HCT116 (cell line): ENCODE data around the gene MICU2. TPM values are rescaled to one million over a fixed set of nuclear protein-coding genes. Genes with fewer than 3 reads are reported as not detected.

Source experiments
- ATAC-seq: fragments of 200-7000 bp; cut with Tn5 transposase; 2 replicates; pipeline ENCODE4 v1.9.1; 2020; ENCODE audit warnings: mild to moderate bottlenecking, moderate library complexity
- BruUV-seq: library from RNA; stranded (reverse); fragments of 400-500 nt; replicated peaks from 2 replicates; lab custom pipeline; 2021; lab: Mats Ljungman, UMichigan
- CTCF ChIA-PET: fragments of 300-600 bp; sonication (Branson Sonifier 250); formaldehyde crosslinking; loops from one replicate; lab custom pipeline; 2021; ENCODE audit warnings: antibody characterized with exemption; lab: Charles Lee
- POLR2A ChIA-PET: fragments of 300-600, 350-600 bp; sonication (Branson Sonifier 250); formaldehyde crosslinking; loops from one replicate; lab custom pipeline; 2021; ENCODE audit warnings: antibody characterized with exemption; lab: Charles Lee
- RAD21 ChIA-PET, 2 experiments: fragments of 300-600 bp; sonication (Branson Sonifier 250); formaldehyde crosslinking; loops; one replicate each; lab custom pipeline; 2023; ENCODE audit warnings: low total read pairs in 2 of 2; ENCODE audit not compliant: uncharacterized antibody in 2 of 2, unreplicated experiment in 2 of 2, low non-redundant PET in 1 of 2; lab: Charles Lee
- DNase-seq: peaks from one replicate; pipeline ENCODE4 v3.0.0-alpha.2; 2010; ENCODE audit warnings: low read depth, low spot score
- H2AFZ ChIP-seq: fragments of 200-600 bp; shearing (Covaris generic), sonication (generic); 2 replicates; pipeline ENCODE4 v1.6.1; 2017; ENCODE audit warnings: low read depth, mixed run types, mixed read lengths, antibody characterized with exemption, low read length; ENCODE audit not compliant: poor library complexity, severe bottlenecking
- H3K27ac ChIP-seq: 2 replicates; pipeline ENCODE4 v1.5.1; 2012; ENCODE audit warnings: low read depth, low read length
- H3K27me3 ChIP-seq: fragments of 200-600 bp; sonication (generic); 2 replicates; pipeline ENCODE4 v1.6.1; 2016; ENCODE audit warnings: mixed run types, low read length, mixed read lengths; ENCODE audit not compliant: insufficient read depth
- H3K36me3 ChIP-seq, 2 experiments: fragments of 200-500 bp in 1 of 2; fragments of 200-600 bp in 1 of 2; sonication (Bioruptor generic) in 1 of 2; sonication (generic) in 1 of 2; 2 replicates each; pipeline versions ENCODE4 v1.5.1 to v1.6.1; 2014 to 2016; ENCODE audit warnings: low read length in 2 of 2, inconsistent platforms in 1 of 2, mixed read lengths in 1 of 2, mixed run types in 1 of 2; ENCODE audit not compliant: insufficient read depth in 2 of 2, control insufficient read depth in 1 of 2
- H3K4me1 ChIP-seq, 2 experiments: fragments of 200-600 bp in 1 of 2; sonication (generic) in 1 of 2; 2 replicates each; pipeline versions ENCODE4 v1.5.1 to v1.6.1; 2012 to 2017; ENCODE audit warnings: low read length in 2 of 2, inconsistent platforms in 1 of 2, mild to moderate bottlenecking in 1 of 2, mixed read lengths in 1 of 2, mixed run types in 1 of 2, moderate library complexity in 1 of 2; ENCODE audit not compliant: insufficient read depth in 2 of 2, control insufficient read depth in 1 of 2
- H3K4me2 ChIP-seq: fragments of 200-600 bp; sonication (generic); 2 replicates; pipeline ENCODE4 v1.6.1; 2017; ENCODE audit warnings: mixed run types, low read length, mixed read lengths
- H3K4me3 ChIP-seq, 2 experiments: fragments of 200-600 bp in 1 of 2; sonication (generic) in 1 of 2; replicated peaks in 1 of 2; 2 replicates each; pipeline ENCODE4 v1.5.1; 2011 to 2016; ENCODE audit warnings: low read length in 2 of 2, control low read depth in 1 of 2, low read depth in 1 of 2, mild to moderate bottlenecking in 1 of 2, mixed read lengths in 1 of 2, mixed run types in 1 of 2
- H3K79me2 ChIP-seq: fragments of 200-600 bp; sonication (generic); 2 replicates; pipeline ENCODE4 v1.6.1; 2017; ENCODE audit warnings: mild to moderate bottlenecking, mixed run types, low read length, moderate library complexity, mixed read lengths; ENCODE audit not compliant: insufficient read depth
- H3K9ac ChIP-seq: fragments of 200-600 bp; sonication (generic); 2 replicates; pipeline ENCODE4 v1.6.1; 2016; ENCODE audit warnings: low read length, mixed read lengths
- H3K9me2 ChIP-seq: fragments of 200-600 bp; sonication (generic), shearing (Covaris generic); 2 replicates; pipeline ENCODE4 v1.6.1; 2017; ENCODE audit warnings: mixed run types, mild to moderate bottlenecking, moderate library complexity; ENCODE audit not compliant: insufficient read depth
- H3K9me3 ChIP-seq, 2 experiments: fragments of 200-500 bp in 1 of 2; fragments of 200-600 bp in 1 of 2; sonication (Bioruptor generic) in 1 of 2; sonication (generic) in 1 of 2; 2 replicates each; pipeline ENCODE4 v1.6.1; 2014 to 2017; ENCODE audit warnings: low read length in 2 of 2, mixed read lengths in 2 of 2, inconsistent platforms in 1 of 2, low read depth in 1 of 2, mild to moderate bottlenecking in 1 of 2, mixed run types in 1 of 2, moderate library complexity in 1 of 2; ENCODE audit not compliant: control insufficient read depth in 1 of 2, insufficient read depth in 1 of 2
- H4K20me1 ChIP-seq: fragments of 200-600 bp; sonication (generic), shearing (Covaris generic); 2 replicates; pipeline ENCODE4 v1.6.1; 2017; ENCODE audit warnings: mixed run types, mild to moderate bottlenecking, moderate library complexity; ENCODE audit not compliant: insufficient read depth
- CBX3 ChIP-seq: IDR thresholded peaks from 2 replicates; pipeline ENCODE4 v1.6.1; 2012; ENCODE audit warnings: low read depth
- CEBPB ChIP-seq: IDR thresholded peaks from 2 replicates; pipeline ENCODE4 v1.6.1; 2012; ENCODE audit warnings: low read depth
- ELF1 ChIP-seq: IDR thresholded peaks from 2 replicates; pipeline ENCODE4 v1.6.1; 2012; ENCODE audit warnings: low read depth, borderline replicate concordance
- EZH2 ChIP-seq: fragments of 200-600 bp; sonication (generic); IDR thresholded peaks from 2 replicates; pipeline ENCODE4 v1.6.1; 2017; ENCODE audit warnings: antibody characterized with exemption, mixed run types
- FOSL1 ChIP-seq: IDR thresholded peaks from 2 replicates; pipeline ENCODE4 v1.6.1; 2012; ENCODE audit warnings: low read depth
- JUND ChIP-seq: IDR thresholded peaks from 2 replicates; pipeline ENCODE4 v1.6.1; 2012
- MAX ChIP-seq: IDR thresholded peaks from 2 replicates; pipeline ENCODE4 v1.6.1; 2012
- POLR2A ChIP-seq: IDR thresholded peaks from 2 replicates; pipeline ENCODE4 v1.7.0; 2011; ENCODE audit warnings: borderline replicate concordance; ENCODE audit not compliant: insufficient read depth, insufficient read length; ENCODE audit errors: extremely low read depth
- POLR2AphosphoS5 ChIP-seq: IDR thresholded peaks from 2 replicates; pipeline ENCODE4 v1.6.1; 2011; ENCODE audit warnings: mild to moderate bottlenecking, low read depth, low read length, moderate library complexity
- SP1 ChIP-seq: IDR thresholded peaks from 2 replicates; pipeline ENCODE4 v1.6.1; 2012; ENCODE audit warnings: low read depth
- TCF7L2 ChIP-seq: IDR thresholded peaks from 2 replicates; pipeline ENCODE4 v1.7.0; 2011; ENCODE audit warnings: borderline replicate concordance, inconsistent platforms; ENCODE audit not compliant: insufficient read depth, insufficient read length; ENCODE audit errors: extremely low read depth
- ZBTB33 ChIP-seq: IDR thresholded peaks from 2 replicates; pipeline ENCODE4 v1.6.1; 2011; ENCODE audit warnings: mild to moderate bottlenecking, low read length, moderate library complexity; ENCODE audit not compliant: insufficient replicate concordance; ENCODE audit errors: extremely low read depth
- intact Hi-C: fragments of 100-400 bp; cut with micrococcal nuclease; formaldehyde crosslinking; loops from 2 replicates; pipeline ENCODE4 v1.10.0; 2022
- total RNA-seq: library from RNA; stranded (reverse); gene quantifications from one replicate; pipeline ENCODE4 v1.2.1, GENCODE V29; 2021; ENCODE audit not compliant: unreplicated experiment

Gene MICU2
- total RNA-seq, 1 experiment from 2014 or later, result 41.0 TPM

GRCh38 chr13:21637296-21637695 lies 33.3 kb upstream of the MICU2 start:
- no peaks in the 10 kb centered on the region for H3K9me2 ChIP-seq
- ATAC-seq (peak; percentile 98), DNase-seq (peak; percentile 94)
- no peaks in the 10 kb centered on the region for H3K36me3 ChIP-seq
- peak overlapping the region; percentile 10 to 37; a peak in 3 of 4 replicates for H3K4me3 ChIP-seq
- no TSS peak for BruUV-seq
- peak overlapping the region; percentile 64 for H3K4me2 ChIP-seq
- CTCF ChIA-PET, result interaction anchor here (1.0 to 2.3 kb wide), 17 partner anchors 8 to 1159 kb away, joined by 3 to 14 read pairs (median 6); partner anchors contain the start of gene FGF9
- H3K27me3 ChIP-seq, result no peaks in the 10 kb centered on the region
- H2AFZ ChIP-seq, result no peak overlapping the region
- H3K27ac ChIP-seq, result peak overlapping the region; percentile 82
- no peak overlapping the region for H3K9ac ChIP-seq
- H3K9me3 ChIP-seq, result no peaks in the 10 kb centered on the region
- intact Hi-C loops, result loop anchor here (5.0 to 10.0 kb wide), 5 partner anchors 398 to 1155 kb away; no protein-coding TSS in a partner anchor
- H4K20me1 ChIP-seq, result no peaks in the 10 kb centered on the region
- POLR2A ChIA-PET, result interaction anchor here (1.5 kb wide), 1 partner anchor 10 kb away, joined by 4 read pairs; no protein-coding TSS in a partner anchor
- TF ChIP-seq MAX (peak; percentile 67), POLR2A (no peak), ZBTB33 (no peak), POLR2AphosphoS5 (peak; percentile 50; the same call in 1 of the 2 replicates), EZH2 (no peak), CEBPB (0 out of 2 replicates have a peak, but pooled peaks have one; percentile 21), JUND (peak; percentile 77), SP1 (peak; percentile 70), ELF1 (0 out of 2 replicates have a peak, but pooled peaks have one; percentile 25), CBX3 (peak; percentile 69), FOSL1 (peak; percentile 77), TCF7L2 (peak; percentile 89)
- no peaks in the 10 kb centered on the region for H3K79me2 ChIP-seq
- peaks cover 17 to 20% of the 10 kb centered on the region in 2 experiments for H3K4me1 ChIP-seq
- RAD21 ChIA-PET, result interaction anchor here in 1 of 2 experiments (1.6 kb wide), 1 partner anchor 33 kb away, joined by 6 read pairs; no protein-coding TSS in a partner anchor
